Right ventricle myocardium superior (tissue), 1 donor: ENCODE results near the gene SPSB1. TPM values are rescaled to one million over a fixed set of nuclear protein-coding genes. Genes with fewer than 3 reads are reported as not detected.
A peak's percentile ranks its signal among the peaks of the same experiment; 100 is the strongest.

Experiments used
- ATAC-seq: fragments of 200-7000 bp; cut with Tn5 transposase; one replicate; pipeline ENCODE4 v1.9.1; 2020; ENCODE audit warnings: mild to moderate bottlenecking; ENCODE audit not compliant: poor library complexity
- DNase-seq: peaks from one replicate; pipeline ENCODE4 v3.0.0-alpha.2; 2020
- intact Hi-C: fragments of 100-400 bp; cut with DNase I; formaldehyde crosslinking; loops from one replicate; pipeline ENCODE4 v1.11.2; 2022
- total RNA-seq: library from RNA; stranded (reverse); fragmentation: NEBNext Ultra II Directional; extraction: Animal tissue kit (Norgen Biotek cat#: 25700); gene quantifications from one replicate; pipeline ENCODE4 v1.2.1, GENCODE V29; 2021
- donor health status: DM: no; HTN: yes; CAD: no; lungs with severe emphysema.

The SPSB1 gene
- total RNA-seq, 1 donor from 2014 or later: 13.0 TPM

GRCh38 chr1:9273177-9273576 lies 19.5 kb upstream of the SPSB1 start:
- intact Hi-C loops: no loop called here
- DNase-seq (peak; percentile 24), ATAC-seq (no peak)

- ATAC-seq: no peak
- DNase-seq: no peak
- intact Hi-C loops: no loop called here
Measured at GRCh38 chr1:9275161-9275560, 17.5 kb upstream of the SPSB1 start.

GRCh38 chr1:9275567-9276034 lies 17.1 kb upstream of the SPSB1 start:
- ATAC-seq (no peak), DNase-seq (no peak)
- intact Hi-C loops: no loop called here

GRCh38 chr1:9278116-9278515 lies 14.6 kb upstream of the SPSB1 start:
- intact Hi-C loops: no loop called here
- DNase-seq (no peak), ATAC-seq (peak; percentile 52)

- DNase-seq: peak; percentile 32
- no peak for ATAC-seq
- intact Hi-C loops: no loop called here
Measured at GRCh38 chr1:9278585-9279153, 14.0 kb upstream of the SPSB1 start.

GRCh38 chr1:9279172-9279840 lies 13.4 kb upstream of the SPSB1 start:
- ATAC-seq: no peak
- peak; percentile 35 for DNase-seq
- intact Hi-C loops: no loop called here

- peak; percentile 58 for ATAC-seq
- intact Hi-C loops: no loop called here
- DNase-seq: peak; percentile 70
Measured at GRCh38 chr1:9280015-9280860, 12.5 kb upstream of the SPSB1 start.

- DNase-seq (peak; percentile 35), ATAC-seq (no peak)
- intact Hi-C loops: no loop called here
Measured at GRCh38 chr1:9281071-9281827, 11.4 kb upstream of the SPSB1 start.

GRCh38 chr1:9281908-9282695 lies 10.6 kb upstream of the SPSB1 start:
- DNase-seq: peak; percentile 31
- no peak for ATAC-seq
- intact Hi-C loops: no loop called here

GRCh38 chr1:9282696-9282955 lies 10.1 kb upstream of the SPSB1 start:
- no peak for ATAC-seq
- intact Hi-C loops: no loop called here

GRCh38 chr1:9284061-9284460 lies 8.6 kb upstream of the SPSB1 start:
- DNase-seq: no peak
- intact Hi-C loops: no loop called here
- no peak for ATAC-seq

More at GRCh38 chr1:9282696-9282955, 10.1 kb upstream of the SPSB1 start:
- DNase-seq: peak; percentile 11

- intact Hi-C loops: loop anchor here (5.0 kb wide), 2 partner anchors 171 to 196 kb away; no protein-coding TSS in a partner anchor
- no peak for DNase-seq
- no peak for ATAC-seq
Measured at GRCh38 chr1:9286556-9286955, 6.1 kb upstream of the SPSB1 start.

GRCh38 chr1:9289090-9289534 lies 3.6 kb upstream of the SPSB1 start:
- intact Hi-C loops: loop anchor here (5.0 kb wide), 2 partner anchors 168 to 193 kb away; no protein-coding TSS in a partner anchor
- DNase-seq (peak; percentile 82), ATAC-seq (no peak)

GRCh38 chr1:9289711-9290485 lies 2.8 kb upstream of the SPSB1 start:
- intact Hi-C loops: loop anchor here (5.0 kb wide), 2 partner anchors 167 to 192 kb away; no protein-coding TSS in a partner anchor
- ATAC-seq (peak; percentile 64), DNase-seq (peak; percentile 66)

GRCh38 chr1:9291914-9292360 lies 757 bp upstream of the SPSB1 start:
- DNase-seq: peak; percentile 86
- peak; percentile 17 for ATAC-seq
- intact Hi-C loops: no loop called here

GRCh38 chr1:9293241-9293532 lies 493 bp downstream of the SPSB1 start:
- ATAC-seq (no peak), DNase-seq (no peak)
- intact Hi-C loops: no loop called here

GRCh38 chr1:9293533-9294404 lies 1.1 kb downstream of the SPSB1 start:
- DNase-seq (no peak), ATAC-seq (no peak)
- intact Hi-C loops: no loop called here
